ENCODE measurements around the gene MRFAP1L1.
"Not testable (repeated sequence)": the region's sequence is repeated elsewhere in the genome, so short reads cannot be mapped to it uniquely, and the experiment has no call there.

Gene MRFAP1L1

DNA sequence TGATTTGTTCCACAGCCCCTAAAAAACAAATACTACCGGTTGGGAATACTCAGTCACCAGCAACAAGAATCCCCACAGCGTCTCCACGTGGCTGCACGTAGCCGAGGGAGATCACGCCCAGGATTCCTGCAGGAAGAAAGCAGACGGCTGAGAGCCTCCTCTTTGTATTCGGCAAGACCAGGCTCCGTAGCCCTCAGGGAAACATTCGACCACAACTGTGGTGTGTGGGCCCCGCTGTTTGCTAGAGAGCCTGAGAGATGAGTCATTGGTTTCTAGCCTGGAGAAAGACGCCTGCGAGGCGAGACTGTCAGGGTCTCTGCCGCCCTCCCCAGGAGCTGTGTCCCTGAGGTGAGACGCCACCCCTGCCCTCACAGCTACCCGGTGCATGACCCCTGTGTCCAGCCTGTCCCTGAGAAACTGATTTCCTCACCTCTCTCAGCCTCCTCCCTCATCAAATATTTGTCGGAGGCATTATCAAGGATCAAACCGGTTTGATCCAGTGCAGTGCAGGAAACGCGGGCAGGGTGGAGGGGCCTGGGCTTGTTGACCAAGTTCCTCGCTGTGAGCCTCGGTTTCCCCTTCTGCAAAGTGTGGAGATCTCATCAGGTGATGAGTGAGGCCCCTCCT is 20.7 kb downstream of the MRFAP1L1 start:
- peak; percentile 76 for DNase-seq (ENCODE audit: low read depth)

DNA sequence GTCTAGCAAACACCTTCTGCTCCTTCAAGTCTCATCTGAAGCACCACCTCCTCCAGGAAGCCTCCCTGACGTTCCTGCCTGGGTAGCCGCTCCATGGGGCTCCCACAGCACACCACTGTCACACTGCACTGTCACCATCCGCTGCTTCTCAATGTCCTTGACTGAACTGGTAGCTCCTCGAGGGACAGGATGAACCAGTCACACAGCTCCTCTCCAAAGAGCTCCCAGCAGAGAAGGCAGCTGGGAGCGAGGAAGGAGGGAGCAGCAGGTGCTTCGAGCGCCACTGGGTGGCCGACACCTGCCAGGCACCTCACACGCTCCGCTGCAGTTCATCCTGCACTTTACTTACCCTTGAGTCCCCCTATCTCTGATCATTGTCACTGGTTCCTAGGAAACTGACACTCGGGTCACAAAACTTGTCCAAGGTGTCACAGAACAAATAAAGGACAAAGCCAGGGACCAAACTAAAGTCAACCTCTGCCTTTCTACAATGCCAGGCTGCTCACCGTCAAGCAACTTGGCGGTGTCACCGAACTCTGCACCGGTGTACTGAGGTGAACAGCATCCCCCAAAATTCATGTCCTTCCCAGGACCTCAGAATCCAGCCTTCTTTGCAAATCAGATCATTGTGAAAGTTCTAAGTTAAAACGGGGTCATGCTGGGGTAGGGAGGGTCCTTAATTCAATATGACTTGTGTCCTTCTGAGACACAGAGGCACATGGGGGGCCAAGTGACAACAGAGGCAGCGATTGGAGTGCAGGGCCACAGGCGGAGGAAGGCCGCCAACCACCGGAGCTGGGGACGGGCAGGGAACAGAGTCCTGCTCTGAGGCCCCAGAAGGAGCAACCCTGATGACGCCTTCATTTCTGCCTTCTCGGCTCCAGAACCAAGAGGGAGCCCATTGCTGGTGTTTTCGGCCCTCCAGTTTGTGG is 21.5 kb downstream of the MRFAP1L1 start:
- no peak for DNase-seq (ENCODE audit: low read depth)

DNA sequence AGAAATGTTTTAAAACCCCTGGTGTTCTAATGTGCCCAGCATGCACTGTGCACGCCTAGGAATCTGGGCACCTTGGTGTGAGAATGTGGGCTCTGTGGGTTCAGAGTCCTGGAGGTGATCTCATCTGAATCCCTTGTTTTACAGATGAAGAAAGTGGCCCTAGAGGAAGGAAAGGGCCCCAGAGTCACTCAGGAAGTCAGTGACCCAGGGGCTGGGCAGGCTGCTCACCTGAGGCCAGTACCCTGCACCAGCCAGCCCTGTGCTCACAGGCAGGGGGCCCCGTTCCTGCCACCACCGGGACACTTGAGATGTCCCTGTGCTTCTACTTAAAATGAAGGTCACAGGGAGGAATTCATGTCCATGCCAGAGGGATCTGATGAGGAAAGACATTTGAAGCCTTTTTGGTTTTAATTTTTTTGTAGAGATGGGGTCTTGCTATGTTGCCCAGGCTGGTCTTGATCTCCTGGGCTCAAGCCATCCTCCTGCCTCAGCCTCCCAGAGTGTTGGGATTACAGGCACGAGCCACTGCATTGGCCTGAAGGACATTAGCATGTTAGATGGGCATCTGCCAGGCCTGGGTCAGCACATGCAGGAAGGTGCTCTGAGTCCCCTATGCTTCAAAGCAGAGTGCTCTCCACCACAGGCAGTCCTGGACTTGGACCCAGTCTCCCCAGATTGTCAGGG is 23.4 kb downstream of the MRFAP1L1 start:
- no peak for DNase-seq (ENCODE audit: low read depth)

DNA sequence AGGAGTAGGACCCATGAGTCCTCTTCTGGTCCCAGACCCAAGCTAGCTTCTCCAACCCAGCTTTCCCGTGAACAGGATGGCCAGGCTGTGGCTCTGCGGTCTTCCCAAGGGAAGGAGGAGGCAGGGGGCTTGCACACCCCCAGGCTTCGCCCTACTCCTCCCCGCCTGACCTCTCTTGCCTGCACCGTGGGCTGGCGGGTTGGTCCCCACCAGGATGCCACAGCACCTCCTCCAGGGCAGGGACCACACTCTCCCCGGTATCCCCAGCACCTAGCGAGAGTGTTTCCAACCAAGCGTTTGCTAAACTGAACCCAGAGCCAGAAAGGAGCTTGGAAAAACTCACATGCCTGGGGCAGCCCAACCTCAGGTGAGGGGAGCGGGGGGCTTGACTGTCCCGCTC is 25.0 kb downstream of the MRFAP1L1 start:
- DNase-seq (ENCODE audit: low read depth) = no peak

DNA sequence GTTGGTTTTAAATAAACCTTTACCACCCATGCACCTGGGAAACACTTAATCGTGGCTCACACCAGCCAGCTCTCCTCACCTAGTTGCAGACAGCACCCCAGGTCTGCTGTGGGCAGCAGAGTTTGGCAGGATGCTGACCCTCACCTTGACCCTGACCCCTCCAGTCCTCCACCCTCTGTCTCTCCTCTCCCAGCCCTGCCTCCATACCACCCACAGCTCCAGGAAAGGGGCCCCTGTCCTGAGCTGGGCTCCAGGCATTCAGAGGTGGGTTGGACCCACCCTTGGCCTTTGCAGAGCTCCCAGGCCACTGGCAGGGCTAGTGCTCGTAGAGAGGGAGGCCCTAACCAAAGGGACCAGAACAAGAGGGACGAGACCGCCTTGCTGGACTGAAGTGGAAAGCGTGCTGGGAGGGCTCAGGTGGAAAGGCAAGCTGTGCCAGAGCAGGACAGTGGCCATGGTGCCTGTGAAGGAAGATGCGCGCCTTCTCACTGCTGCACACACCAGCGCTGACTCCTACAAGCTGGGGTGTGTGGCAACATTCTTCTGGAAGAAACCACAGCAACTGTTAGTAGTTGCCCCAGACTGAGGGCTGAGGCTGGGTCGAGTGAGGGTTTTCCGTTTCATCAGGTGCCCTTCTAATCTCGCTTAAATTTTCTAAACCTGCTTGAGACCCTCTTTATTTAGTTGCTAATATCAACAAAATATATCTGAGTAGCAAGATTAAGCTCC is 26.6 kb downstream of the MRFAP1L1 start:
- DNase-seq (ENCODE audit: low read depth) = no peak

DNA sequence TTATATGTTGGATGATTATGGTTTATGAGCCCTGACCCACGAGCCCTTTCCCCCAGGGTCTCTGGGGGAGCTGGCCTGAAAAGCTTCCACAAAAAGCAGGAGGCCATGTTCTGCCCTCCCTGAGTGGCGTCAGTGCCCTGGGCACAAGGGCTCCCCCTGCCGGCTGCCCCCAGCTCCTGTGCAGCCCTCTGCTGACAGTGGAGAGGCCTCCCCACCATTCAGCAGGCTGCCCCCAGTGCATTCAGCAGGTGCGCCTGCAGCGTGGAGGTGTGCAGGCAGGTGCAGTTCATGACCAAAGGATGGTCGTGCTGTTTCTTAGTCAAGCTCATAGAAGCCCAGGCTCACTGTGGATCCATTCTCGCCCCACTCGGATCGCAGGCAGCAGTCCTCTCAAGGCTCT is 28.5 kb downstream of the MRFAP1L1 start:
- DNase-seq (ENCODE audit: low read depth) = no peak

DNA sequence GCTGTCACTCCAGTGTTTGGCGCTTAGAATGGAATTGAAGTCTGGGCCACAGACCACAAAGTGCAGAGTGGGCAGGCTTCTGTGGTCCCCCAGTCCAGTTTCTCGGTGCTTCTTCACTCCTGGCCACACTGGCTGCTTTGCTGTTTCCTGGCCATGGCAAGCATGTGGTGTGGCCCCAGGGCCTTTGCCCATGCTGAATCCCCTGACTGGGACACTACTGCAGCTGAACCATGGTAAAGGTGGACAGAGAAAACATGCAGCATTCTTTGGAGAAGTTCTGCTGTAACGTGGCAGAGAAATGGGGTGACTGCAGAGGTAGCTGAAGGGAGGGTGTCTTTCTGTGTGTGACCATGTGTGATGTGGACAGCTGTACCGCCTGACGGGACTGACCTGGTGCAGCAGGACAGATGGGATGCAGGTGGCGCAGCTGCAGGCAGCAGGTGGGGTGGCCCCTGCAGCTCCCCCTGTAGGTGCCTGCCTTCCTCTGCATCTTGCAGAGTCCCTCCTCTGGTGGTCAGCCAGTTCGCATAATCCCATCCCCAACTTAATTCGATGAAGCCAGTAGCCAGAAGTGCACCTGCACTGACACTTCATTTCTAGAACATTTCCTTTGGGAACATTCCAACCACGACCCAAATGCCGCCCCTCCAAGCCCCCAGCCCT is 29.2 kb downstream of the MRFAP1L1 start:
- no peak for DNase-seq (ENCODE audit: low read depth)

DNA sequence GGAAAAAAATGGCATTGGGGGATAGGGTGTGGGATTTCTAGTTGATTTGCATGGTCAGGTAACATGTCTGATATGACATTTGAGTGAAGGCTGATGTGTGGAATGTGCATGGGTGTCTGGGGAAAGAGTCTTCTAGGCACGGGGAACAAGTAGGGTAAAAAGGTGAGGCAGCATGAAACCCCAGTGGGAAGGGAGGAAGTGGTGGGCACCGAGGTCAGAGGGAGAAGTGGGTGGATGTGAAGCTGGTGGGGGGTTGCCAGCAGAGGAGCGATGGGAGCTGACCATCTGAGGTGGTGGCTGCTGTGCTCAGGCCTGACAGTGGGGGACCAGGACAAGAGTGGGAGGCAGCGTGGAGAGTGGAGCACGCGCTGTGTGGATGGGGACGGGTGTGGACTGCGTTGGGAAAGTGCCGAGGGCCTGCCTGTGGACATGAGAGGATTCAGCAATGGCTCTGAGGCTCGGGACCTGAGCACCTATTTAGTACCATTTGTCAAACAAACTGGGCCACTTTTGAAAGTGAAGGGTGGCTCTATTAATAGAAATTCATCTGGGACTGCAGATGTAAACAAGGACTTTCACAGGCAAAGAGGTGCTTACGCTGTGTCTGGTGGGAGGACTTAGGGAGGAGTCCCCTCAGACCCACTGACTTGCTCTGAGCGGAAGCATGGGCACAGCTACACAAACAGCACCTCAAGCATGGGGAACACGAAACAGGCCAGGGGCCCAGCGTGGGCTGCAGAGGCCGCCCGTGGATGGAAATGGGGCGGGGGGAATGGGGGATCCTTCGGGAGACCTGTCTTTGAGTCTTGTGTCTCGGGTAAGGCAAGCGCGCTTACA is 32.7 kb downstream of the MRFAP1L1 start:
- DNase-seq (ENCODE audit: low read depth) = no peak

DNA sequence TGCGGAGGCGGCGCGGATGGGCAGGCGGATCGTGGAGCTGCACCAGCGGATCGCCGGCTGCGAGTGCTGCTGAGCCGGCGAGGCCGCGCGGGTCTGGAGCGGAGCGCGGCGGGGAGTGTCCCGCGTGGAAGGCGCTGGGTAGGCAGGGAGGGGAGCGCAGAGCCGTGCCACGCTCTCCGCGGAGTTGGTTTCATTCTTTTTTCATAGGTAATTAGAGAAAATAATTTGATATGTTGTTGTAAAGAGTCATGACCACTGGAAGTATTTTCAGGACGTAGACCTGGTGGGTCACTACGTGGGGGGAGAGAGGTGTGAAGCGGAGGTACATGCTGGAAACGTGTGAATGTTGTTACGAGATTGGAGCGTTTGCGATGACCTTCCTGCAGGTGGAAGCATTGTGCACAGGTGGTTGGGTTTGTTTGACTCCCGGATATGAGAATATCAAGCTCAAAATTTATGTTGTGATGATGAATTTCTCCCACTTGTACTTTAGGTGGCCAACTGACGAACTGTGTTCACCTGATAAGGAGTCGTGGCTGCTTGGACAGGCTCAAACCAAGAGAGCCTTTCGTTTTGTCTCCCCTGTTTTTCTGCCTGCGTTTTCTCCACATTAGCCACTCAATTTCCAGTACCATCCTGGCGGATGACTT is 35.0 kb downstream of the MRFAP1L1 start:
- DNase-seq (ENCODE audit: low read depth) = no peak

DNA sequence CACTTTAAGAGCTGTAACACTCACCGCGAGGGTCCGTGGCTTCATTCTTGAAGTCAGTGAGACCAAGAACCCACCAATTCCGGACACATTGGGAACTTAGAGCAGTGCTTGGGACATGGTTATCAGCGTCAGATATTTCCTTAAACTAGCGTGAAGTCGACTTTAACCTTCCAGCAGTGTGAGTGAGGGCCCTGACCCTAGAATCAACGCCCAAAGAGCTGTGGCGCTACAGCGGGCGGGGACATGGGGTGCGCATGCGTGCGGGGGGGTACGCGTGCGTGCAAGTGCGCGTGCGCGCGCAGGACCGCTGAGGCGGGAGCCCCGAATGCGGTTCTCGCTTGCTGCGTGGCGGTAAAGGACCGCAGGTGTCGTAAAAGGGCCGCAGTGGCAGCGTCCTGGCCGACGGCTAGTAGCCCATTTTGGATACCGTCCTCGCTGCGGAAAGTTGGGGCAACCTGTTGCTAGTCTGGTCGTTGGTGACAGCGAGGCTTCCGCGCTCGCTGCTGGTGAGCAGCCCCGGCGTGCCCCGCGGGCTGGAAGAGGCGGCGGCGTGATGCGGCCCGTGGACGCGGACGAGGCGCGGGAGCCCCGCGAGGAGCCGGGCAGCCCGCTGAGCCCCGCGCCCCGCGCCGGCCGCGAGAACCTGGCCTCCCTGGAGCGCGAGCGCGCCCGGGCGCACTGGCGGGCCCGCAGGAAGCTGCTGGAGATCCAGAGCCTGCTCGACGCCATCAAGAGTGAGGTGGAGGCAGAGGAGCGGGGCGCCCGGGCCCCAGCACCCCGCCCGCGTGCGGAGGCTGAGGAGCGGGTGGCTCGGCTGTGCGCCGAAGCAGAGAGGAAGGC is 35.8 kb downstream of the MRFAP1L1 start:
- peak; percentile 67 for DNase-seq (ENCODE audit: low read depth)

DNA sequence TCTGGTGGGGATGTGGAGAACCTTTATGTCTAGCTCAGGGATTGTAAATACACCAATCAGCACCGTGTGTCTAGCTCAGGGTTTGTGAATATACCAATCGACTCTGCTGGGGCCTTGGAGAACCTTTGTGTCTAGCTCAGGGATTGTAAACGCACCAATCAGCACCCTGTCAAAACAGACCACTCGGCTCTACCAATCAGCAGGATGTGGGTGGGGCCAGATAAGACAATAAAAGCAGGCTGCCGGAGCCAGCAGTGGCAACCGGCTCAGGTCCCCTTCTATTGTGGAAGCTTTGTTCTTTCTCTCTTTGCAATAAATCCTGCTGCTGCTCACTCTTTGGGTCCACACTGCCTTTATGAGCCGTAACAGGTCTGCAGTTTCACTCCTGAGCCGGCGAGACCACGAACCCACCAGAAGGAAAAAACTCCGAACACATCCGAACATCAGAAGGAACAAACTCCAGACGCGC is 36.4 kb downstream of the MRFAP1L1 start:
- DNase-seq (ENCODE audit: low read depth) = not testable (repeated sequence)

DNA sequence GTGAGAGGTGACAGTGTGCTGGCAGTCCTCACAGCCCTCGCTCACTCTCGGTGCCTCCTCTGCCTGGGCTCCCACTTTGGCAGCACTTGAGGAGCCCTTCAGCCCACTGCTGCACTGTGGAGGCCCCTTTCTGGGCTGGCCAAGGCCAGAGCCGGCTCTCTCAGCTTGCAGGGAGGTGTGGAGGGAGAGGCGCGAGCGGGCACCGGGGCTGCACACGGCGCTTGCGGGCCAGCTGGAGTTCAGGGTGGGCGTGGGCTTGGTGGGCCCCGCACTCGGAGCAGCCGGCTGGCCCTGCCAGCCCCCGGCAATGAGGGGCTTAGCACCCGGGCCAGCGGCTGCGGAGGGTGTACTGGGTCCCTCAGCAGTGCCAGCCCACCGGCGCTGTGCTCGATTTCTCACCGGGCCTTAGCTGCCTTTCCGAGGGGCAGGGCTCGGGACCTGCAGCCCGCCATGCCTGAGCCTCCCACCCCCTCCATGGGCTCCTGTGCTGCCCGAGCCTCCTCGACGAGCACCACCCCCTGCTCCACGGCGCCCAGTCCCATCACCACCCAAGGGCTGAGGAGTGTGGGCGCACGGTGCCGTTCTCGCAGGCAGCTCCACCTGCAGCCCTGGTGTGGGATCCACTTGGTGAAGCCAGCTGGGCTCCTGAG is 37.0 kb downstream of the MRFAP1L1 start:
- not testable (repeated sequence) for DNase-seq (ENCODE audit: low read depth)

DNA sequence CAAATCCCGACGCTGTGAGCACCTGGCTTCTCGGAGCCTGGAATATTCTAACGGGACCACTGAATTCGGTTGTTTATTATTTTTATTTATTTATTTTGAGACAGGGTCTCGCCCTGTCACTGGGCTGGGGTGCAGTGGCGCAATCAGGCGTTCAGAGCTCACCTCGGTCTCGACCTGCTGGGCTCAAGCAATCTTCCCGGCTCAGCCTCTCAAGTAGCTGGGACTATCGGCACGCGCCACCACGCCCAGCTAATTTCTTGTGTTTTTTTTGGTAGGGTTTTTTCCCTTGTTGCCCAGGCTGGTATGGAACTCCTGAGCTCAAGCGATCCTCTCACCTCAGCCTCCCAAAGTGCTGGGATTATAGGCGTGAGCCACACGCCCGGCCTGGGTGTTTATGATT is 37.5 kb downstream of the MRFAP1L1 start:
- DNase-seq (ENCODE audit: low read depth) = no peak

DNA sequence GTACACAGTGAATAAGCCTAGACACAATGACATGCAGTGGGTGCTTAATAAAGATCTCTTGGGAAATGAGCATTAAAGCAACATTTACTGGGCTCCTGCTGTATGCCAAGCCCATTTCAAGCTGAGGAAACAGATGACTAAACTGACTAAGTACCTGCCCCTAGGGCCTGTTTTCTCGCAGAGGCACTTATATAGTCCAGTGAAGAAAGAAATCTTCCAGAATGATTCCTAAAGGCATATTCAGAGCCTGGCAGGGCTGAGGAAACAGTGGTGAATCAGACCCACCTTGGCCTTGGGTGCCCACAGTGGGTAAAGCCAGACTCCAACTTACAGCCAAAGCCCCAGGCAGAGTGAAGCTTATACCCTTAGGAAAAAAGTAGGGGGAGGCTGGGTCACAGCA is 38.0 kb downstream of the MRFAP1L1 start:
- no peak for DNase-seq (ENCODE audit: low read depth)

DNA sequence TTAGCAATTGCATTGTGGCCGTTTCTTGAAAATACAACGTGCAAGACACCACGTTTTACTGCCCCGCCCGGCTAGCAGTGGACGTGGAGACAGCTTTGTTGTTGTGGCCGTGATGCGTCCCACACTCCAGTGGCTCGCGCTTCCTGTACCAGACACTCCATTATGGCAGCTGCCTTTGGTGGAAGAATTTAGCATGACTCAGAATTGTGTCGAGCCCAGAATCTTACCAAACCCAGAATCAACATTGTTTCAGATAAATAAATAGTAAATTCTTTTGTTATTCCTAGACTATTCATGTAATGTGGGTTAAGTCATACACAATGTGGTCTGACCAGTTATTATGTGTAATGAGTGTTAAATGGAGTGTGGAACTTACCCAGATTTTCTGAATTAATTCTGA is 41.3 kb downstream of the MRFAP1L1 start:
- no peak for DNase-seq (ENCODE audit: low read depth)

DNA sequence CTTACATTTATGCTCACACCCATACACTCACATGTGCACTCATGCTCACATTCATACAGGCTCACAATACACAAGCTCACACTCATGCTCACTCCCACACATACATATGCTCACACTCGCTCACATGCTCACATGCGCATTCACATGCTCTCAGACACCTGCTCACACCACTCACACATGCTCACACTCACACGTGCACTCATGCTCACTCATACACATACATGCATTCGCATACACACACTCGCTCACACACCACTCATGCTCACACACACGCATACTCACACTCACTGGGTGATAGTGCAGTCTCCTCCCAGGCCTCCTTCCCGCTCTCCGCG is 44.4 kb downstream of the MRFAP1L1 start:
- DNase-seq (ENCODE audit: low read depth) = no peak

DNA sequence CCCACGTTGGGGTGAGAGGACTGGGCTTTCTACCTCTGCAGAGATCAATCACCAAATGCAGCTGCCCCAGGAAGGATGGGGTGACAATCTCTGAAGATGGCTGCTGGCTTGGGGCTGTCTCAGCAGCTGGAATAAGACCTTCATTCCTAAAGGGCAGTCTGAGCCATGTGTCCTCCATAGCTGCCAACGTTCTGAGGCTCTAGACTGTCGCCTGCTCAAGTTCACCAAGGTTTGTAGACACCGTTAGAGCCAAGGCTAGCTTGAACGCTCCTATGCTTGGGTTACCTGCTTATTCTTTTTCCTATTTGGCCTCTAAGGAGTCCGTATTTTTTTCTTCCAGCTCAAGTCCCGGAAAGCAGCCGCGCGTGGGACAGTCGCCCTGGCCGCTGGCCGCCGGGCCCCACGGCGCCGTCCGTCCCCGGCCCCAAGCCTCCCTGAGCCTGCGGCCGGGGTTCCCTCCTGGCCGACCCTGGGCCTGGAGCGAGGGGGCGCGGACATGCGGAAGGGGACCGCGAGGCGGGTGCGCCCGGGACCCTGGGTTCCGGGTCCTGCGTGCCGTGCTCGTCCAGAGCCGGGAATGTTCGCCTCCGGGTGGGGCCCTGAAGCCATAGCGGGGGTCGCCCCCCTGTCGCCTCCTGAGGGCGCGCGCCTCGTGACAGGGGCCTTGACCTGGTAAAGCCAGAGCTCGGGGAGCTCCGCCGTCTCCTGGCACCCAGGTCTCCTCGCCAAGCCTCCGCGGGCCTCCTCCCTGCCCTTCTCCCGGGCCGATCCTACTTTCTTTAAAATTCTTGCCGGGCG is 45.9 kb downstream of the MRFAP1L1 start:
- DNase-seq (ENCODE audit: low read depth) = no peak

DNA sequence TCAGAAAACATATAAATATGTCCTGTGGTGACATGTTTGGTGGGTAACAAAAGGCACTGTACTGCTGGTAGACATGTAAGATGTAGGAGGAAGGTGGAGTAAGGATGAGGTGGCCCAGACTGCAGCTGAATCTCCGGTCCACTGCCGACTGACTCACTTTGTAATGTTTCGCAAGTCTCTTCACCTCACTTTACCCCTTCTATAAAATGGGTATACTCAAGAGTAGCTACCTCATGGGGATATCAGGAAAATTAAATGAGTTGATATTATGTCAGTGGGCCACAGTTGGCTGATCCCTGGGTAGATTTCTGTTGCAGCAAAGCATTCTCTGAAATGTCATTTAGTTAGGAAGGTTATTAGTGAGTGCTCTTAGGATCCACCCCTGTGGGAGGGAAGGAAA is 47.1 kb downstream of the MRFAP1L1 start:
- no peak for DNase-seq (ENCODE audit: low read depth)
